NCI-H146 treated with DMSO at 0.1 percent for 48 hours (cell line): ENCODE results near the gene NOTCH1.

Experiments
- DNase-seq: peaks from one replicate; lab custom pipeline; 2025; ENCODE audit not compliant: unreplicated experiment; lab: John Stamatoyannopoulos, UW

Gene NOTCH1

GRCh38 chr9:136518623-136519022 lies 27.2 kb downstream of the NOTCH1 start:
- no peak for DNase-seq

GRCh38 chr9:136517950-136518349 lies 27.9 kb downstream of the NOTCH1 start:
- DNase-seq, result no peak

GRCh38 chr9:136517012-136517743 lies 28.7 kb downstream of the NOTCH1 start:
- DNase-seq, result no peak

- no peak for DNase-seq
Observed at GRCh38 chr9:136516191-136516654, 29.6 kb downstream of the NOTCH1 start.

- DNase-seq, result no peak
Observed at GRCh38 chr9:136515276-136515675, 30.6 kb downstream of the NOTCH1 start.

- no peak for DNase-seq
Observed at GRCh38 chr9:136514022-136514714, 31.7 kb downstream of the NOTCH1 start.

GRCh38 chr9:136513191-136513590 lies 32.7 kb downstream of the NOTCH1 start:
- no peak for DNase-seq

- no peak for DNase-seq
Observed at GRCh38 chr9:136512651-136513071, 33.2 kb downstream of the NOTCH1 start.

- no peak for DNase-seq
Observed at GRCh38 chr9:136511670-136512592, 33.9 kb downstream of the NOTCH1 start.

- no peak for DNase-seq
Observed at GRCh38 chr9:136511144-136511669, 34.6 kb downstream of the NOTCH1 start.

- no peak for DNase-seq
Observed at GRCh38 chr9:136510561-136510960, 35.3 kb downstream of the NOTCH1 start.

- DNase-seq, result no peak
Observed at GRCh38 chr9:136509549-136509948, 36.3 kb downstream of the NOTCH1 start.

GRCh38 chr9:136508729-136509500 lies 36.9 kb downstream of the NOTCH1 start:
- DNase-seq, result no peak

GRCh38 chr9:136507992-136508375 lies 37.9 kb downstream of the NOTCH1 start:
- DNase-seq, result no peak

GRCh38 chr9:136507221-136507991 lies 38.4 kb downstream of the NOTCH1 start:
- no peak for DNase-seq

GRCh38 chr9:136506425-136506824 lies 39.4 kb downstream of the NOTCH1 start:
- no peak for DNase-seq

GRCh38 chr9:136505406-136506403 lies 40.1 kb downstream of the NOTCH1 start:
- DNase-seq, result no peak
